ENCODE data around the gene SSX7.
"Not testable (repeated sequence)": the region's sequence is repeated elsewhere in the genome, so short reads cannot be mapped to it uniquely, and the experiment has no call there.

- not testable (repeated sequence) for TF ChIP-seq CTCF (IDR thresholded peaks at IDR 0.05; ENCODE audit: poor library complexity, severe bottlenecking); EZH2 (IDR thresholded peaks at IDR 0.05; ENCODE audit: borderline replicate concordance, insufficient read depth, low read length, poor library complexity, severe bottlenecking)
Observed at GRCh38 chrX:52692034-52692433, 37.3 kb upstream of the SSX7 start.
